PC-3 (cell line): Measurements from ENCODE around the gene IL31RA.

Source experiments
- CTCF ChIP-seq: fragments of 300-600 bp; sonication (generic); conservative IDR thresholded peaks from 2 replicates; pipeline ENCODE4 v1.5.1; 2017; ENCODE audit warnings: antibody characterized with exemption, low read depth, mild to moderate bottlenecking, low read length
- EZH2 ChIP-seq: fragments of 300-600 bp; sonication (generic); IDR thresholded peaks from one replicate; pipeline ENCODE4 v1.6.1; 2017; ENCODE audit warnings: antibody characterized with exemption, mild to moderate bottlenecking, low read length; ENCODE audit not compliant: unreplicated experiment
- EZH2phosphoT487 ChIP-seq: fragments of 300-600 bp; sonication (generic); IDR thresholded peaks from 2 replicates; pipeline ENCODE4 v1.6.1; 2018; ENCODE audit warnings: mild to moderate bottlenecking, antibody characterized with exemption, low read length, borderline replicate concordance

GRCh38 chr5:55896663-55897062, 45.5 kb downstream of the IL31RA start:
- TF ChIP-seq CTCF (no peak), EZH2 (no peak), EZH2phosphoT487 (no peak)
